Measurements from ENCODE around the gene ABCC4. TPM values are rescaled to one million over a fixed set of nuclear protein-coding genes. Genes with fewer than 3 reads are reported as not detected.

ABCC4 gene
- total RNA-seq, 1 experiment from 2014 or later = 17.7 TPM

GRCh38 chr13:94974015-94974951 is 327.0 kb downstream of the ABCC4 start:
- ATAC-seq = no peak
- no peak for DNase-seq
- Histone ChIP-seq H3K4me3 (ENCODE audit: low read length) (no peak overlapping the region), H3K27ac (ENCODE audit: low read length) (no peak overlapping the region), H3K9me2 (replicated peaks; ENCODE audit: low read length) (no peaks in the 10 kb centered on the region), H3K27me3 (ENCODE audit: low read length) (no peaks in the 10 kb centered on the region), H4K20me1 (ENCODE audit: low read length) (no peaks in the 10 kb centered on the region), H3F3A (ENCODE audit: low read length, unreplicated experiment) (no peaks in the 10 kb centered on the region), H3K36me3 (ENCODE audit: low read depth, low read length) (no peaks in the 10 kb centered on the region), H2AFZ (ENCODE audit: low read length) (no peak overlapping the region), H3K4me1 (ENCODE audit: insufficient read depth, low read length) (no peaks in the 10 kb centered on the region), H3K9me3 (ENCODE audit: low read length) (no peaks in the 10 kb centered on the region), H3K79me2 (ENCODE audit: low read length) (no peaks in the 10 kb centered on the region), H3K9ac (ENCODE audit: low read length) (no peak overlapping the region), H3K4me2 (ENCODE audit: low read length) (no peak overlapping the region)
- TF ChIP-seq CTCF (conservative IDR thresholded peaks at IDR 0.05; ENCODE audit: low read depth, low read length) (no peak), EZH2 (IDR thresholded peaks at IDR 0.05; ENCODE audit: low read length, unreplicated experiment) (no peak), EZH2phosphoT487 (IDR thresholded peaks at IDR 0.05; ENCODE audit: borderline replicate concordance, low read length) (no peak)
- BruUV-seq (replicated peaks) = no TSS peak
- ChIA-PET CTCF (no interaction called here), POLR2A (ENCODE audit: unreplicated experiment) (no interaction called here)
- intact Hi-C loops (cut with micrococcal nuclease) = no loop called here

- H3K9ac ChIP-seq (ENCODE audit: low read length) = no peak overlapping the region
- TF ChIP-seq CTCF (conservative IDR thresholded peaks at IDR 0.05; ENCODE audit: low read depth, low read length) = no peak
- no peak for TF ChIP-seq EZH2 (IDR thresholded peaks at IDR 0.05; ENCODE audit: low read length, unreplicated experiment)
- no peak for TF ChIP-seq EZH2phosphoT487 (IDR thresholded peaks at IDR 0.05; ENCODE audit: borderline replicate concordance, low read length)
- H3K4me3 ChIP-seq (ENCODE audit: low read length) = no peak overlapping the region
- no peaks in the 10 kb centered on the region for H3K9me3 ChIP-seq (ENCODE audit: low read length)
- CTCF ChIA-PET = no interaction called here
- no peaks in the 10 kb centered on the region for H3F3A ChIP-seq (ENCODE audit: low read length, unreplicated experiment)
- H3K9me2 ChIP-seq (replicated peaks; ENCODE audit: low read length) = no peaks in the 10 kb centered on the region
- POLR2A ChIA-PET (ENCODE audit: unreplicated experiment) = interaction anchor here (0.6 kb wide), 1 partner anchor 196 kb away, joined by 25 read pairs; no protein-coding TSS in a partner anchor
- ATAC-seq (no peak), DNase-seq (no peak)
- intact Hi-C loops (cut with micrococcal nuclease) = no loop called here
- no peaks in the 10 kb centered on the region for H3K79me2 ChIP-seq (ENCODE audit: low read length)
- BruUV-seq (replicated peaks) = no TSS peak
- H3K27ac ChIP-seq (ENCODE audit: low read length) = no peak overlapping the region
- H3K4me1 ChIP-seq (ENCODE audit: insufficient read depth, low read length) = no peaks in the 10 kb centered on the region; the same call in 1 of the 2 replicates
- H3K27me3 ChIP-seq (ENCODE audit: low read length) = no peaks in the 10 kb centered on the region
- no peak overlapping the region for H3K4me2 ChIP-seq (ENCODE audit: low read length)
- H4K20me1 ChIP-seq (ENCODE audit: low read length) = no peaks in the 10 kb centered on the region
- H3K36me3 ChIP-seq (ENCODE audit: low read depth, low read length) = no peaks in the 10 kb centered on the region
- H2AFZ ChIP-seq (ENCODE audit: low read length) = no peak overlapping the region
Measured at GRCh38 chr13:94972262-94972661, 329.0 kb downstream of the ABCC4 start.

All from PC-3 (cell line).